ENCODE measurements around the gene SLC7A14. TPM values are rescaled to one million over a fixed set of nuclear protein-coding genes. Genes with fewer than 3 reads are reported as not detected.

The SLC7A14 gene
- total RNA-seq, 2 experiments from 2014 or later = not detected

DNA sequence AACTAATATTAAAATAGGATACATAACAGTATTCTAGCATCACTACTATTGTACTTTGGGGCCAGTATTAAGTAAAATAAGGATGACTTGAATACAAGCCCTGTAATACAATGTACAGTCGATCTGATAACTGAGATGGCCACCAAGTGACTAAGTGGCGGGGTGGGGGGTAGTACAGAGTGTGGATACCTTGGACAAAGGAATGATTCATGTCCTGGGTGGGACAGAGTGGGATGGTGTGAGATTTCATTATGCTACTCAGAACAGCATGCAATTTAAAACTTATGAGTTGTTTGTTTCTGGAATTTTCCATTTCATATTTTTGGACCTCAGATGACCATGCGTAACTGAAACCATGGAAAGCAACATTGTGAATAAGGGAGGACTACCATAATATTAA, 46.0 kb downstream of the SLC7A14 start:
- Histone ChIP-seq H3K27ac (ENCODE audit: low read depth, low read length, poor library complexity, severe bottlenecking) (no peak overlapping the region), H3K9me2 (ENCODE audit: insufficient read depth, low read length) (no peaks in the 10 kb centered on the region), H3K79me2 (ENCODE audit: insufficient read depth, low read depth, low read length) (no peaks in the 10 kb centered on the region), H3K4me1 (ENCODE audit: insufficient read depth, low read length, poor library complexity, severe bottlenecking) (no peaks in the 10 kb centered on the region), H3K9me3 (ENCODE audit: low read length) (no peaks in the 10 kb centered on the region), H2AFZ (ENCODE audit: low read length) (no peak overlapping the region), H3K4me2 (ENCODE audit: low read length) (no peak overlapping the region), H3K4me3 (ENCODE audit: low read depth, low read length, poor library complexity, severe bottlenecking) (no peak overlapping the region), H4K20me1 (ENCODE audit: insufficient read depth, low read length) (no peaks in the 10 kb centered on the region), H3K36me3 (ENCODE audit: insufficient read depth, low read length) (no peaks in the 10 kb centered on the region)
- BruUV-seq (replicated peaks) = no TSS peak
- TF ChIP-seq, protein P1, sequence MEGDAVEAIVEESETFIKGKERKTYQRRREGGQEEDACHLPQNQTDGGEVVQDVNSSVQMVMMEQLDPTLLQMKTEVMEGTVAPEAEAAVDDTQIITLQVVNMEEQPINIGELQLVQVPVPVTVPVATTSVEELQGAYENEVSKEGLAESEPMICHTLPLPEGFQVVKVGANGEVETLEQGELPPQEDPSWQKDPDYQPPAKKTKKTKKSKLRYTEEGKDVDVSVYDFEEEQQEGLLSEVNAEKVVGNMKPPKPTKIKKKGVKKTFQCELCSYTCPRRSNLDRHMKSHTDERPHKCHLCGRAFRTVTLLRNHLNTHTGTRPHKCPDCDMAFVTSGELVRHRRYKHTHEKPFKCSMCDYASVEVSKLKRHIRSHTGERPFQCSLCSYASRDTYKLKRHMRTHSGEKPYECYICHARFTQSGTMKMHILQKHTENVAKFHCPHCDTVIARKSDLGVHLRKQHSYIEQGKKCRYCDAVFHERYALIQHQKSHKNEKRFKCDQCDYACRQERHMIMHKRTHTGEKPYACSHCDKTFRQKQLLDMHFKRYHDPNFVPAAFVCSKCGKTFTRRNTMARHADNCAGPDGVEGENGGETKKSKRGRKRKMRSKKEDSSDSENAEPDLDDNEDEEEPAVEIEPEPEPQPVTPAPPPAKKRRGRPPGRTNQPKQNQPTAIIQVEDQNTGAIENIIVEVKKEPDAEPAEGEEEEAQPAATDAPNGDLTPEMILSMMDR (conservative IDR thresholded peaks at IDR 0.05; ENCODE audit: low read length) = no peak
- TF ChIP-seq EZH2phosphoT487 (IDR thresholded peaks at IDR 0.05; ENCODE audit: borderline replicate concordance, low read depth, low read length) = no peak
- CTCF ChIA-PET (ENCODE audit: unreplicated experiment) = no interaction called here
- POLR2A ChIA-PET = interaction anchor here (0.6 to 0.7 kb wide), 3 partner anchors 199 to 548 kb away, joined by 3 to 5 read pairs (median 3); no protein-coding TSS in a partner anchor
- intact Hi-C loops (cut with micrococcal nuclease; ENCODE audit: unreplicated experiment) = no loop called here
- DNase-seq (ENCODE audit: low spot score) = no peak

DNA sequence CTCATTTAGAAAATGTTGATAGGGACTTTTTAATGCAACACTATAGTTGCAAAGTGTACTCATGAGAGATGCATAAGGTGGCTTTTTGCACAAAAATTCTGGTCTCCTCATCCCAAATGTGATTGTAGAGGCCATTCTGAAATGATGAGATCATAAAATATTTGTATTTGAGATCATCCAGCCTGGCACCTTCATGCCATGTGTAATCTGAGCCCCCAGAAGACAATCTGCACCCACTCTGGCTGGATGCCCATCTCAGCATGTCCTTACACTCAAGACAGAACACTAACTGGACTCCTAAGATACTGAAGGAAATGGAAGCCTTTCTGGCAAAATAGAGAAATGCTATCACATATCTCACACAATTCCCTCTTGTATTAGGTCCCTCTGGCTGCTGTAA, 49.2 kb downstream of the SLC7A14 start:
- intact Hi-C loops (cut with micrococcal nuclease; ENCODE audit: unreplicated experiment) = no loop called here

DNA sequence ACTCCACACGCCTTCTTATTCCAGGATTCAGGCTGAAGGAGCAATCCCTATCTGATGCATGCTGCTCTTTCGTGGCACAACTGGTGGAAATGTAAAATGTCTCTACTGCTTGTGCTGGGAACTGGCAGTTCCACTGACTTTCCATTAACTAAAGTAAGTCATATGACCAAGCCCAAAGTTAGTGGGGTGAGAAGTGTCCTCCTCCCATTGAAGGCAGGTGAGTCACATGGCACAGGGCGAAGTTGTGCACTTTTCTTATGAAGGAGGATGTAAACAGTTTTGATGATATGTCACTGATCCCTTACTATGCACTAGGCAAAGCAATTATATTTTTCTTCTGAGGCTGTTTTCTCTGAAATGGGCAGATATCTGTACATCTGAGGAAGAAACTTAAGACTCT, 51.6 kb downstream of the SLC7A14 start:
- CTCF ChIA-PET (ENCODE audit: unreplicated experiment) = no interaction called here
- H3K36me3 ChIP-seq (ENCODE audit: insufficient read depth, low read length) = no peaks in the 10 kb centered on the region
- no peaks in the 10 kb centered on the region for H4K20me1 ChIP-seq (ENCODE audit: insufficient read depth, low read length)
- H3K9me3 ChIP-seq (ENCODE audit: low read length) = no peaks in the 10 kb centered on the region
- H3K79me2 ChIP-seq (ENCODE audit: insufficient read depth, low read depth, low read length) = no peaks in the 10 kb centered on the region
- no peak overlapping the region for H2AFZ ChIP-seq (ENCODE audit: low read length)
- TF ChIP-seq, protein P1 (conservative IDR thresholded peaks at IDR 0.05; ENCODE audit: low read length) = no peak
- no peak for TF ChIP-seq EZH2phosphoT487 (IDR thresholded peaks at IDR 0.05; ENCODE audit: borderline replicate concordance, low read depth, low read length)
- no peak overlapping the region for H3K4me2 ChIP-seq (ENCODE audit: low read length)
- H3K27ac ChIP-seq (ENCODE audit: low read depth, low read length, poor library complexity, severe bottlenecking) = no peak overlapping the region
- no peak for DNase-seq (ENCODE audit: low spot score)
- POLR2A ChIA-PET = interaction anchor here (0.6 kb wide), 1 partner anchor 12 kb away, joined by 3 read pairs; no protein-coding TSS in a partner anchor
- H3K4me1 ChIP-seq (ENCODE audit: insufficient read depth, low read length, poor library complexity, severe bottlenecking) = no peaks in the 10 kb centered on the region
- BruUV-seq (replicated peaks) = no TSS peak
- intact Hi-C loops (cut with micrococcal nuclease; ENCODE audit: unreplicated experiment) = no loop called here
- no peak overlapping the region for H3K4me3 ChIP-seq (ENCODE audit: low read depth, low read length, poor library complexity, severe bottlenecking)
- no peaks in the 10 kb centered on the region for H3K9me2 ChIP-seq (ENCODE audit: insufficient read depth, low read length)

More for the DNA sequence above, 49.2 kb downstream of the SLC7A14 start:
- Histone ChIP-seq H3K79me2 (ENCODE audit: insufficient read depth, low read depth, low read length) (no peaks in the 10 kb centered on the region), H3K4me2 (ENCODE audit: low read length) (no peak overlapping the region), H3K4me1 (ENCODE audit: insufficient read depth, low read length, poor library complexity, severe bottlenecking) (no peaks in the 10 kb centered on the region), H3K36me3 (ENCODE audit: insufficient read depth, low read length) (no peaks in the 10 kb centered on the region), H3K9me3 (ENCODE audit: low read length) (no peaks in the 10 kb centered on the region), H2AFZ (ENCODE audit: low read length) (no peak overlapping the region), H4K20me1 (ENCODE audit: insufficient read depth, low read length) (no peaks in the 10 kb centered on the region), H3K27ac (ENCODE audit: low read depth, low read length, poor library complexity, severe bottlenecking) (no peak overlapping the region), H3K9me2 (ENCODE audit: insufficient read depth, low read length) (no peaks in the 10 kb centered on the region), H3K4me3 (ENCODE audit: low read depth, low read length, poor library complexity, severe bottlenecking) (no peak overlapping the region)
- TF ChIP-seq EZH2phosphoT487 (IDR thresholded peaks at IDR 0.05; ENCODE audit: borderline replicate concordance, low read depth, low read length) = no peak
- TF ChIP-seq, protein P1 (conservative IDR thresholded peaks at IDR 0.05; ENCODE audit: low read length) = no peak
- CTCF ChIA-PET (ENCODE audit: unreplicated experiment) = no interaction called here
- BruUV-seq (replicated peaks) = no TSS peak
- POLR2A ChIA-PET = no interaction called here
- DNase-seq (ENCODE audit: low spot score) = no peak
